Ovary (tissue), 9 donors: ENCODE results near the gene CALD1. TPM values are rescaled to one million over a fixed set of nuclear protein-coding genes. Genes with fewer than 3 reads are reported as not detected.

ENCODE experiments used
- DNase-seq, 5 donors: peaks; one replicate each; pipeline ENCODE4 v3.0.0-alpha.2; 2019 to 2020
- H3K27ac ChIP-seq, 2 donors: fragments of 200-600 bp; one replicate each; pipeline versions ENCODE4 v1.5.1 to v1.8.0; 2019 to 2022
- H3K27me3 ChIP-seq: fragments of 200-600 bp; one replicate; pipeline ENCODE4 v1.8.0; 2022
- H3K36me3 ChIP-seq: fragments of 200-600 bp; sonication (generic); one replicate; pipeline ENCODE4 v1.5.1; 2019
- H3K4me1 ChIP-seq: one replicate; pipeline ENCODE4 v1.8.1; 2013; ENCODE audit warnings: mild to moderate bottlenecking, moderate library complexity; ENCODE audit not compliant: insufficient read depth
- H3K4me3 ChIP-seq: fragments of 200-600 bp; sonication (generic); one replicate; pipeline ENCODE4 v1.5.1; 2017
- H3K9me3 ChIP-seq, 2 donors: fragments of 200-600 bp in 1 of 2; sonication (generic) in 1 of 2; one replicate each; pipeline versions ENCODE4 v1.5.1 to v1.8.1; 2013 to 2019; ENCODE audit warnings: mild to moderate bottlenecking in 1 of 2, moderate library complexity in 1 of 2
- CTCF ChIP-seq, 3 donors: fragments of 450-650 bp in 2 of 3; fragments of 200-600 bp in 1 of 3; IDR thresholded peaks; one replicate each; pipeline versions ENCODE4 v1.5.1 to v1.8.0; 2016 to 2022; ENCODE audit warnings: antibody characterized with exemption in 3 of 3, mild to moderate bottlenecking in 1 of 3
- EP300 ChIP-seq: sonication (generic); formaldehyde crosslinking; IDR thresholded peaks from one replicate; pipeline ENCODE4 v1.6.1; 2017; ENCODE audit warnings: antibody characterized with exemption
- POLR2A ChIP-seq: fragments of 450-650 bp; IDR thresholded peaks from one replicate; pipeline ENCODE4 v1.6.1; 2017; ENCODE audit warnings: antibody characterized with exemption, mild to moderate bottlenecking, moderate library complexity
- WGBS, 3 donors: extraction: QIAGEN DNeasy Blood & Tissue Kit in 1 of 3; methylation state at CpG; one replicate each; pipeline versions ENCODE4 v1.1.5 to v1.1.7; 2013 to 2017; 5-methylcytosine and 5-hydroxymethylcytosine counted together
- intact Hi-C, 4 donors: fragments of 100-400 bp; cut with DNase I; formaldehyde crosslinking; loops; one replicate each; pipeline versions ENCODE4 v1.11.0 to v1.15.1; 2022 to 2023
- polyA plus RNA-seq, 2 donors: library from polyadenylated mRNA; stranded (reverse); fragments of 200-250 nt in 1 of 2; fragments of 350-450 nt in 1 of 2; fragmentation: Illumina TruSeq in 1 of 2; extraction: RNeasy Lipid Tissue Mini Kit (QIAGEN cat#74804) in 1 of 2; gene quantifications; one replicate each; pipeline ENCODE4 v1.2.3, GENCODE V29; 2013 to 2014
- total RNA-seq, 7 donors: library from RNA; depleted of rRNA in 2 of 7; stranded (reverse); fragments of >200 nt in 2 of 7; fragmentation: NEBNext Ultra II Directional in 3 of 7; extraction: Animal tissue kit (Norgen Biotek cat#: 25700) in 3 of 7; gene quantifications; one replicate each; pipeline versions ENCODE4 v1.1.0 to v1.2.4, GENCODE V29; 2016 to 2023
- donor health status: DM: no; HTN: no; CAD: no; lungs with moderate emphysema.
- donor health status: DM: no; HTN: no; CAD: no.
- donor health status: Bipolar disorder and iron deficiency.
- donor health status: DM: yes; HTN: yes; CAD: no.
- donor health status: DM: no; HTN: no; CAD: no.
- donor health status: DM: yes; HTN: yes; CAD: no.

Gene CALD1
- total and polyA plus RNA-seq, 9 donors, result 306 to 697 (median 463) TPM

GRCh38 chr7:134842062-134842461 is 62.6 kb downstream of the CALD1 start:
- H3K27ac ChIP-seq, result no peak overlapping the region
- peaks cover 19% of the 10 kb centered on the region for H3K4me1 ChIP-seq
- DNase-seq, result no peak
- H3K27me3 ChIP-seq, result no peaks in the 10 kb centered on the region
- H3K36me3 ChIP-seq, result no peaks in the 10 kb centered on the region
- no peak overlapping the region for H3K4me3 ChIP-seq
- no peak for TF ChIP-seq POLR2A
- TF ChIP-seq EP300, result no peak
- no peak for TF ChIP-seq CTCF (IDR thresholded peaks at IDR 0.05)
- H3K9me3 ChIP-seq, result no peaks in the 10 kb centered on the region
- intact Hi-C loops, result no loop called here

- H3K4me1 ChIP-seq, result peaks cover 21% of the 10 kb centered on the region
- 35 to 51% (median 44%) methylated on average over 8 of the region's 8 CpGs for WGBS, 3 donors
These were observed 63.5 kb downstream of the CALD1 start for GRCh38 chr7:134842886-134843430.

GRCh38 chr7:134844200-134844599 is 64.8 kb downstream of the CALD1 start:
- Histone ChIP-seq H3K4me1 (peaks cover 21% of the 10 kb centered on the region), H3K36me3 (no peaks in the 10 kb centered on the region), H3K27me3 (no peaks in the 10 kb centered on the region), H3K9me3 (no peaks in the 10 kb centered on the region), H3K4me3 (no peak overlapping the region), H3K27ac (no peak overlapping the region)
- TF ChIP-seq POLR2A (no peak), EP300 (no peak), CTCF (IDR thresholded peaks at IDR 0.05) (no peak)
- DNase-seq, result no peak
- intact Hi-C loops, result no loop called here

More at GRCh38 chr7:134842886-134843430, 63.5 kb downstream of the CALD1 start:
- H3K9me3 ChIP-seq, result no peaks in the 10 kb centered on the region
- TF ChIP-seq POLR2A, result no peak
- TF ChIP-seq EP300, result no peak
- TF ChIP-seq CTCF (IDR thresholded peaks at IDR 0.05), result no peak
- peak in 1 of 5 donors; percentile 50 for DNase-seq
- no peaks in the 10 kb centered on the region for H3K36me3 ChIP-seq
- intact Hi-C loops, result no loop called here
- H3K27ac ChIP-seq, result peak overlapping the region in 1 of 2 donors; percentile 8
- no peaks in the 10 kb centered on the region for H3K27me3 ChIP-seq
- no peak overlapping the region for H3K4me3 ChIP-seq

GRCh38 chr7:134845461-134845860 is 66.0 kb downstream of the CALD1 start:
- no peaks in the 10 kb centered on the region for H3K9me3 ChIP-seq
- intact Hi-C loops, result no loop called here
- WGBS, 3 donors, result 72 to 93% (median 77%) methylated on average over 3 of the region's 3 CpGs
- no peaks in the 10 kb centered on the region for H3K27me3 ChIP-seq
- H3K36me3 ChIP-seq, result no peaks in the 10 kb centered on the region
- DNase-seq, result no peak
- H3K4me1 ChIP-seq, result peaks cover 18% of the 10 kb centered on the region
- no peak overlapping the region for H3K27ac ChIP-seq
- H3K4me3 ChIP-seq, result no peak overlapping the region
- TF ChIP-seq EP300, result no peak
- no peak for TF ChIP-seq POLR2A
- no peak for TF ChIP-seq CTCF (IDR thresholded peaks at IDR 0.05)
